Hepatocyte (in vitro differentiated cells): ENCODE measurements around the gene ASB16. TPM values are rescaled to one million over a fixed set of nuclear protein-coding genes. Genes with fewer than 3 reads are reported as not detected.

Experiments used
- DNase-seq: peaks from one replicate; pipeline ENCODE4 v3.0.0-alpha.2; 2016; ENCODE audit warnings: low spot score
- H2AFZ ChIP-seq: fragments of 200-600 bp; sonication (generic); 2 replicates; pipeline ENCODE4 v1.6.0; 2016; ENCODE audit warnings: antibody characterized with exemption, mild to moderate bottlenecking
- H3K27ac ChIP-seq: fragments of 200-600 bp; sonication (generic); 2 replicates; pipeline ENCODE4 v1.5.1; 2016; ENCODE audit warnings: mild to moderate bottlenecking
- H3K27me3 ChIP-seq: fragments of 200-600 bp; sonication (generic); 2 replicates; pipeline ENCODE4 v1.6.1; 2016
- H3K36me3 ChIP-seq: fragments of 200-600 bp; sonication (generic); replicated peaks from 2 replicates; pipeline ENCODE4 v1.5.1; 2016; ENCODE audit warnings: low read depth; ENCODE audit not compliant: insufficient read depth
- H3K4me1 ChIP-seq: fragments of 200-600 bp; sonication (generic); 2 replicates; pipeline ENCODE4 v1.5.1; 2016; ENCODE audit warnings: mild to moderate bottlenecking, moderate library complexity; ENCODE audit not compliant: insufficient read depth
- H3K4me2 ChIP-seq: fragments of 200-600 bp; sonication (generic); 2 replicates; pipeline ENCODE4 v1.6.0; 2016
- H3K4me3 ChIP-seq: fragments of 200-600 bp; sonication (generic); 2 replicates; pipeline ENCODE4 v1.5.1; 2016; ENCODE audit warnings: mild to moderate bottlenecking
- H3K79me2 ChIP-seq: fragments of 200-600 bp; sonication (generic); 2 replicates; pipeline ENCODE4 v1.6.0; 2017; ENCODE audit warnings: mild to moderate bottlenecking
- H3K9me2 ChIP-seq: fragments of 200-600 bp; sonication (generic); replicated peaks from 2 replicates; pipeline ENCODE4 v1.6.0; 2017; ENCODE audit warnings: mild to moderate bottlenecking; ENCODE audit not compliant: insufficient read depth
- H3K9me3 ChIP-seq: fragments of 200-600 bp; sonication (generic); 2 replicates; pipeline ENCODE4 v1.5.1; 2016; ENCODE audit warnings: low read depth, mild to moderate bottlenecking
- H4K20me1 ChIP-seq: fragments of 200-600 bp; sonication (generic); 2 replicates; pipeline ENCODE4 v1.6.0; 2016; ENCODE audit warnings: mild to moderate bottlenecking; ENCODE audit not compliant: insufficient read depth, poor library complexity, severe bottlenecking
- CTCF ChIP-seq: fragments of 200-600 bp; sonication (generic); IDR thresholded peaks from 2 replicates; pipeline ENCODE4 v1.5.1; 2016; ENCODE audit warnings: antibody characterized with exemption, mild to moderate bottlenecking; ENCODE audit not compliant: poor library complexity
- EZH2 ChIP-seq: fragments of 200-600 bp; sonication (generic); IDR thresholded peaks from 2 replicates; pipeline ENCODE4 v1.6.1; 2016; ENCODE audit warnings: antibody characterized with exemption, mild to moderate bottlenecking, borderline replicate concordance
- EZH2phosphoT487 ChIP-seq: fragments of 200-600 bp; sonication (generic); IDR thresholded peaks from one replicate; pipeline ENCODE4 v1.6.1; 2018; ENCODE audit warnings: antibody characterized with exemption, mild to moderate bottlenecking, low read depth, moderate library complexity; ENCODE audit not compliant: unreplicated experiment, severe bottlenecking
- WGBS: methylation state at CpG from one replicate; pipeline ENCODE4 v1.1.6; 2016; ENCODE audit warnings: low lambda C conversion rate; ENCODE audit errors: missing lambda C conversion rate; 5-methylcytosine and 5-hydroxymethylcytosine counted together
- polyA plus RNA-seq: library from polyadenylated mRNA; unstranded; fragments of >200 nt; fragmentation: Nextera tagmentation; extraction: Ambion mirVana; gene quantifications from 2 replicates; pipeline ENCODE4 v1.2.1, GENCODE V29; 2016
- total RNA-seq: library from RNA; depleted of rRNA; stranded (reverse); fragments of >200 nt; gene quantifications from 2 replicates; pipeline ENCODE4 v1.2.3, GENCODE V29; 2014

Gene ASB16
- total and polyA plus RNA-seq, 2 experiments from 2014 or later: 0.23 to 0.71 TPM

DNA sequence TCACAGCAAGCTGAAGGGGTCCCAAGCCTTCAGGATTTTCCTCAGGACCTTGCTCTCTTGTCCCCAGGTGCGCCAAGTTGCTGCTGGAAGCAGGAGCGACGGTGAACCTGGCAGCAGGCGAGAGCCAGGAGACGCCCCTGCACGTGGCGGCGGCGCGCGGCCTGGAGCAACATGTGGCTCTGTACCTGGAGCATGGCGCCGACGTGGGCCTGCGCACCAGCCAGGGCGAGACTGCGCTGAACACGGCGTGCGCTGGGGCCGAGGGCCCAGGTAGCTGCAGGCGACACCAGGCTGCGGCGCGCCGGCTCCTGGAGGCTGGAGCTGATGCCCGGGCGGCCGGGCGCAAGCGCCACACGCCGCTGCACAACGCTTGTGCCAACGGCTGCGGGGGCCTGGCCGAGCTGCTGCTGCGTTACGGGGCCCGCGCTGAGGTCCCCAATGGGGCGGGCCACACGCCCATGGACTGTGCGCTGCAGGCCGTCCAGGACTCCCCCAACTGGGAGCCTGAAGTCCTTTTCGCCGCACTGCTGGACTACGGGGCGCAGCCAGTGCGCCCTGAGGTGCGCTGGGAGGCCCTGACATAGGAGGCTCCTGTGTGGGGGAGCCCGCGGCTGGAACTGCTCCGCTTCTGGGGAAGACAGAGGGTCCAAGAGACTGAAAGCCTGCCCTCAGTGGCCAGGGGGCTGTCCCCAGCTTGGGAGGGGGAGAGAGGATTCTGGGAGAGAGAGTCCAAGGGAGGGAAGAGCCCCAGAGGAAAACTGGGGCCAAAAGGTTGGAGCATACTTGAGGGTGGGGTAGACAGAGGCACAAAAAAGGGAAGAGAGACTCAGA lies 6.4 kb downstream of the ASB16 start:
- Histone ChIP-seq H2AFZ (no peak overlapping the region), H3K36me3 (no peaks in the 10 kb centered on the region), H3K27ac (no peak overlapping the region), H3K79me2 (no peaks in the 10 kb centered on the region), H3K4me1 (no peaks in the 10 kb centered on the region), H3K4me2 (no peak overlapping the region), H4K20me1 (no peaks in the 10 kb centered on the region), H3K4me3 (no peak overlapping the region), H3K27me3 (no peaks in the 10 kb centered on the region), H3K9me2 (no peaks in the 10 kb centered on the region), H3K9me3 (no peaks in the 10 kb centered on the region)
- WGBS: 99% methylated on average over 44 of the region's 54 CpGs
- peak; percentile 3 for DNase-seq
- TF ChIP-seq EZH2phosphoT487: no peak

GRCh38 chr17:44177640-44178039 lies 7.1 kb downstream of the ASB16 start:
- no peaks in the 10 kb centered on the region for H4K20me1 ChIP-seq
- H3K4me1 ChIP-seq: no peaks in the 10 kb centered on the region
- H3K9me3 ChIP-seq: no peaks in the 10 kb centered on the region
- no peaks in the 10 kb centered on the region for H3K36me3 ChIP-seq
- H3K27ac ChIP-seq: no peak overlapping the region
- H3K4me2 ChIP-seq: no peak overlapping the region
- H3K4me3 ChIP-seq: no peak overlapping the region
- DNase-seq: no peak
- H3K9me2 ChIP-seq: no peaks in the 10 kb centered on the region
- no peak for TF ChIP-seq EZH2
- no peak for TF ChIP-seq CTCF
- H2AFZ ChIP-seq: no peak overlapping the region
- WGBS: 94% methylated on average over 4 of the region's 4 CpGs
- no peaks in the 10 kb centered on the region for H3K27me3 ChIP-seq
- H3K79me2 ChIP-seq: no peaks in the 10 kb centered on the region

DNA sequence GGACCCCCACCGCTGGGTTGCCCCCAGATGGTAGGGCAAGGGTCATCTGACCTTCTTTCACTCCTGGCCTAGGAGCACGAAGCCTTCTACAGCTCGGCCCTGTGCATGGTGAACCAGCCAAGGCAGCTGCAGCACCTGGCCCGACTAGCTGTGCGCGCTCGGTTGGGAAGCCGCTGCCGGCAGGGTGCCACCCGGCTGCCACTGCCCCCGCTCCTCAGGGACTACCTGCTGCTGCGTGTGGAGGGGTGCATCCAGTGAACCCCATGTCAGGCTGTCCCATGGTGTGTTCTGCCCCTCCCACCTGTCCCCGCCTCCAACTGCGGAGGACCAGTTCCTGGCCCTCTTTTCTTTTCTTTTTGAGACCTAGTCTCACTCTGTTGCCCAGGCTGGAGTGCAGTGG lies 7.6 kb downstream of the ASB16 start:
- 99% methylated on average over 14 of the region's 14 CpGs for WGBS
- Histone ChIP-seq H3K4me2 (no peak overlapping the region), H3K79me2 (peaks cover 4% of the 10 kb centered on the region), H3K27ac (no peak overlapping the region), H3K4me3 (no peak overlapping the region), H4K20me1 (no peaks in the 10 kb centered on the region), H3K9me2 (no peaks in the 10 kb centered on the region), H3K36me3 (no peaks in the 10 kb centered on the region), H2AFZ (no peak overlapping the region), H3K4me1 (no peaks in the 10 kb centered on the region), H3K9me3 (no peaks in the 10 kb centered on the region), H3K27me3 (no peaks in the 10 kb centered on the region)
- TF ChIP-seq CTCF: no peak
- no peak for TF ChIP-seq EZH2phosphoT487
- TF ChIP-seq EZH2: no peak
- DNase-seq: no peak

DNA sequence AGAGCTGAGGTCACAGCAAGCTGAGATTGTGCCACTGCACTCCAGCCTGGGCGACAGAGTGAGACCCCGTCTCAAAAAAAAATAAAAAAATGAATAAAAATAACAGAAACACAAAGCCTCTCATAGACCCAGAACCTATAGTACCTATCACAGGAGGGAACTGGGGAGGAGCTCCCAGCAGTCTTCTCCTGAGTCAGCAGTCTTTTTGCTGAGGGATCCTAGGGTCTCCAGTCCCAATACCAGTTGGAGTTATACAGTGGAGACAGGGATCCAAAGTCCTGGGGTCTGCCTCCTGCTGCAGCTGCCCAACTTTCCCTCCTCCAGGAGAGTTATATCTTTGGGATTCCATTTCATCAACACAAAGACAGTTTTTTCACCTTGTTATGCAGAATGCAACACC lies 12.5 kb downstream of the ASB16 start:
- H3K27me3 ChIP-seq: no peaks in the 10 kb centered on the region
- no peaks in the 10 kb centered on the region for H3K9me2 ChIP-seq
- no peak for DNase-seq
- no peak for TF ChIP-seq EZH2
- no peak for TF ChIP-seq EZH2phosphoT487
- no peak for TF ChIP-seq CTCF
- peaks cover 40% of the 10 kb centered on the region for H3K79me2 ChIP-seq
- H4K20me1 ChIP-seq: no peaks in the 10 kb centered on the region
- H3K36me3 ChIP-seq: no peaks in the 10 kb centered on the region
- no peak overlapping the region for H2AFZ ChIP-seq
- no peaks in the 10 kb centered on the region for H3K9me3 ChIP-seq
- peaks cover 16% of the 10 kb centered on the region for H3K4me1 ChIP-seq
- WGBS: 100% methylated on average over 2 of the region's 2 CpGs
- no peak overlapping the region for H3K4me2 ChIP-seq
- no peak overlapping the region for H3K4me3 ChIP-seq
- no peak overlapping the region for H3K27ac ChIP-seq
